Measurements from ENCODE around the gene TUBB8B.
"Not testable (repeated sequence)": the region's sequence is repeated elsewhere in the genome, so short reads cannot be mapped to it uniquely, and the experiment has no call there.

Gene TUBB8B

GRCh38 chr18:12773-13172 is 36.6 kb downstream of the TUBB8B start:
- DNase-seq (ENCODE audit: low spot score), result not testable (repeated sequence)

- DNase-seq (ENCODE audit: low spot score), result not testable (repeated sequence)
Observed at GRCh38 chr18:11383-12274, 37.8 kb downstream of the TUBB8B start.

- DNase-seq (ENCODE audit: low spot score), result not testable (repeated sequence)
Observed at GRCh38 chr18:10624-11184, 38.7 kb downstream of the TUBB8B start.

- DNase-seq (ENCODE audit: low spot score), result not testable (repeated sequence)
Observed at GRCh38 chr18:9937-10336, 39.5 kb downstream of the TUBB8B start.
